Inflammatory macrophage (primary cell): ENCODE results near the gene PDE3A.

Source experiments
- DNase-seq, 2 donors: peaks; one replicate each; pipeline ENCODE4 v3.0.0-alpha.2; 2020 to 2022

The PDE3A gene

GRCh38 chr12:20460956-20461355 is 92.6 kb downstream of the PDE3A start:
- no peak for DNase-seq

GRCh38 chr12:20463913-20464524 is 95.7 kb downstream of the PDE3A start:
- peak; percentile 20 to 23 for DNase-seq

GRCh38 chr12:20469300-20469699 is 101.0 kb downstream of the PDE3A start:
- DNase-seq: no peak

- DNase-seq: no peak
Observed at GRCh38 chr12:20469756-20470155, 101.4 kb downstream of the PDE3A start.

- no peak for DNase-seq
Observed at GRCh38 chr12:20472102-20472782, 103.9 kb downstream of the PDE3A start.

GRCh38 chr12:20473133-20473532 is 104.8 kb downstream of the PDE3A start:
- DNase-seq: no peak

GRCh38 chr12:20474016-20474415 is 105.7 kb downstream of the PDE3A start:
- DNase-seq: no peak

GRCh38 chr12:20474443-20474842 is 106.1 kb downstream of the PDE3A start:
- DNase-seq: no peak

GRCh38 chr12:20475542-20475941 is 107.2 kb downstream of the PDE3A start:
- no peak for DNase-seq

GRCh38 chr12:20476551-20476950 is 108.2 kb downstream of the PDE3A start:
- DNase-seq: no peak

GRCh38 chr12:20477255-20477654 is 108.9 kb downstream of the PDE3A start:
- DNase-seq: no peak

GRCh38 chr12:20477672-20478071 is 109.3 kb downstream of the PDE3A start:
- no peak for DNase-seq

- DNase-seq: no peak
Observed at GRCh38 chr12:20482491-20483054, 114.2 kb downstream of the PDE3A start.

GRCh38 chr12:20483776-20484175 is 115.4 kb downstream of the PDE3A start:
- DNase-seq: no peak

- no peak for DNase-seq
Observed at GRCh38 chr12:20486233-20486632, 117.9 kb downstream of the PDE3A start.

- no peak for DNase-seq
Observed at GRCh38 chr12:20487519-20487918, 119.2 kb downstream of the PDE3A start.

GRCh38 chr12:20489645-20490044 is 121.3 kb downstream of the PDE3A start:
- DNase-seq: no peak

- DNase-seq: no peak
Observed at GRCh38 chr12:20490213-20490612, 121.9 kb downstream of the PDE3A start.

GRCh38 chr12:20491290-20491689 is 123.0 kb downstream of the PDE3A start:
- DNase-seq: no peak

GRCh38 chr12:20492251-20492760 is 124.0 kb downstream of the PDE3A start:
- DNase-seq: peak; percentile 75 to 80

- no peak for DNase-seq
Observed at GRCh38 chr12:20493934-20494333, 125.6 kb downstream of the PDE3A start.

- DNase-seq: no peak
Observed at GRCh38 chr12:20494851-20495250, 126.5 kb downstream of the PDE3A start.

GRCh38 chr12:20495997-20496396 is 127.7 kb downstream of the PDE3A start:
- DNase-seq: no peak

- DNase-seq: no peak
Observed at GRCh38 chr12:20497707-20498106, 129.4 kb downstream of the PDE3A start.
